Endothelial cell of umbilical vein (primary cell): ENCODE results near the gene DENND2A. TPM values are rescaled to one million over a fixed set of nuclear protein-coding genes. Genes with fewer than 3 reads are reported as not detected.

Source experiments
- BruUV-seq: library from RNA; stranded (reverse); fragments of 400-500 nt; replicated peaks from 2 replicates; lab custom pipeline; 2021; lab: Mats Ljungman, UMichigan
- CTCF ChIA-PET: fragments of 300-600, 350-600 bp; sonication (Branson Sonifier 250); formaldehyde crosslinking; loops from one replicate; lab custom pipeline; 2021; ENCODE audit warnings: antibody characterized with exemption, inconsistent platforms; lab: Charles Lee
- POLR2A ChIA-PET: fragments of 300-600, 350-600 bp; sonication (Branson Sonifier 250); formaldehyde crosslinking; loops from one replicate; lab custom pipeline; 2021; ENCODE audit warnings: antibody characterized with exemption, inconsistent platforms; lab: Charles Lee
- DNase-seq: peaks from one replicate; pipeline ENCODE4 v3.0.0-alpha.2; 2011; ENCODE audit warnings: low read depth, low spot score
- FAIRE-seq: peaks from 2 replicates; lab custom pipeline; 2011; peaks lifted over from hg19 to GRCh38; lab: Jason Lieb, UNC
- H2AFZ ChIP-seq: 2 replicates; pipeline ENCODE4 v1.6.0; 2012; ENCODE audit warnings: low read depth, low read length, control low read depth, inconsistent platforms
- H3K27ac ChIP-seq: 2 replicates; pipeline ENCODE4 v1.5.1; 2011; ENCODE audit warnings: low read depth, mild to moderate bottlenecking, control low read depth, low read length, moderate library complexity; ENCODE audit not compliant: insufficient read depth
- H3K27me3 ChIP-seq, 2 experiments: 2 replicates each; pipeline versions ENCODE4 v1.6.0 to v1.6.1; 2011; ENCODE audit warnings: low read length in 2 of 2, mixed read lengths in 1 of 2; ENCODE audit not compliant: control insufficient read depth in 2 of 2, insufficient read depth in 2 of 2
- H3K36me3 ChIP-seq, 2 experiments: 2 replicates in 1 of 2; 3 replicates in 1 of 2; pipeline ENCODE4 v1.5.1; 2011; ENCODE audit warnings: low read length in 2 of 2, mild to moderate bottlenecking in 1 of 2, moderate library complexity in 1 of 2; ENCODE audit not compliant: control insufficient read depth in 2 of 2, insufficient read depth in 2 of 2; ENCODE audit errors: extremely low read depth in 1 of 2
- H3K4me1 ChIP-seq: 3 replicates; pipeline ENCODE4 v1.5.1; 2011; ENCODE audit warnings: mild to moderate bottlenecking, low read length; ENCODE audit not compliant: control insufficient read depth, insufficient read depth; ENCODE audit errors: extremely low read depth
- H3K4me2 ChIP-seq: 2 replicates; pipeline ENCODE4 v1.6.1; 2011; ENCODE audit warnings: low read length, control low read depth, mixed read lengths; ENCODE audit not compliant: insufficient read depth
- H3K4me3 ChIP-seq, 3 experiments: fragments of 200-600 bp in 1 of 3; sonication (generic), shearing (Covaris generic) in 1 of 3; replicated peaks in 1 of 3; 2 replicates each; pipeline ENCODE4 v1.5.1; 2011 to 2016; ENCODE audit warnings: control low read depth in 3 of 3, low read length in 3 of 3, mild to moderate bottlenecking in 2 of 3, inconsistent platforms in 1 of 3, low read depth in 1 of 3, moderate library complexity in 1 of 3; ENCODE audit not compliant: insufficient read depth in 1 of 3
- H3K79me2 ChIP-seq: 2 replicates; pipeline ENCODE4 v1.6.0; 2012; ENCODE audit warnings: low read length, inconsistent platforms; ENCODE audit not compliant: control insufficient read depth, insufficient read depth
- H3K9ac ChIP-seq: replicated peaks from 2 replicates; pipeline ENCODE3; 2011; ENCODE audit warnings: low read length, control low read depth; ENCODE audit not compliant: insufficient read depth; ENCODE audit errors: extremely low read depth
- H3K9me1 ChIP-seq: replicated peaks from 3 replicates; pipeline ENCODE4 v1.6.0; 2011; ENCODE audit warnings: mild to moderate bottlenecking, low read length; ENCODE audit not compliant: control insufficient read depth, insufficient read depth; ENCODE audit errors: extremely low read depth
- H3K9me3 ChIP-seq: replicated peaks from 2 replicates; pipeline ENCODE4 v1.5.1; 2012; ENCODE audit warnings: low read length, inconsistent platforms; ENCODE audit not compliant: control insufficient read depth, insufficient read depth
- H4K20me1 ChIP-seq: replicated peaks from 2 replicates; pipeline ENCODE3; 2011; ENCODE audit warnings: mild to moderate bottlenecking, low read length; ENCODE audit not compliant: control insufficient read depth, insufficient read depth; ENCODE audit errors: extremely low read depth
- EZH2 ChIP-seq: IDR thresholded peaks from 2 replicates; pipeline ENCODE4 v1.6.1; 2012; ENCODE audit warnings: borderline replicate concordance, low read depth, mild to moderate bottlenecking, moderate library complexity, low read length, inconsistent platforms; ENCODE audit not compliant: severe bottlenecking
- FOS ChIP-seq: IDR thresholded peaks from 2 replicates; pipeline ENCODE4 v1.6.1; 2011; ENCODE audit warnings: mild to moderate bottlenecking, low read length, moderate library complexity, borderline replicate concordance; ENCODE audit not compliant: insufficient read depth
- GATA2 ChIP-seq: IDR thresholded peaks from 2 replicates; pipeline ENCODE4 v1.7.0; 2011; ENCODE audit warnings: low read depth, mild to moderate bottlenecking, moderate library complexity, mixed read lengths, low read length; ENCODE audit not compliant: insufficient read length, insufficient read depth
- JUN ChIP-seq: IDR thresholded peaks from 2 replicates; pipeline ENCODE4 v1.6.1; 2011; ENCODE audit warnings: borderline replicate concordance, low read depth; ENCODE audit not compliant: insufficient read length, insufficient read depth
- MYC ChIP-seq: IDR thresholded peaks from one replicate; pipeline ENCODE4 v1.6.1; 2011; ENCODE audit warnings: mild to moderate bottlenecking, low read depth, low read length
- POLR2A ChIP-seq: IDR thresholded peaks from 2 replicates; pipeline ENCODE4 v1.6.1; 2012; ENCODE audit warnings: low read depth, mild to moderate bottlenecking, control low read depth, low read length
- POLR2AphosphoS5 ChIP-seq: IDR thresholded peaks from 2 replicates; pipeline ENCODE4 v1.6.1; 2012; ENCODE audit warnings: low read depth, mild to moderate bottlenecking, control low read depth, low read length, moderate library complexity; ENCODE audit not compliant: insufficient read depth
- dilution Hi-C: fragments of 300-500 bp; cut with MboI; formaldehyde crosslinking; loops from one replicate; pipeline ENCODE4 v1.15.0; 2019; ENCODE audit warnings: low sequenced_read_pairs; ENCODE audit not compliant: extremely low pct_ligation_motif_present
- intact Hi-C: fragments of 100-400 bp; cut with micrococcal nuclease; formaldehyde crosslinking; loops from one replicate; pipeline ENCODE4 v1.10.0; 2022
- polyA plus RNA-seq, 4 experiments: library from polyadenylated mRNA; depleted of rRNA in 3 of 4; stranded (reverse) in 3 of 4; unstranded in 1 of 4; fragments of >200 nt; gene quantifications; 2 replicates each; pipeline versions ENCODE4 v1.2.1 to v1.2.3, GENCODE V29; 2011 to 2012; ENCODE audit warnings: missing spikeins in 1 of 4
- total RNA-seq: library from RNA; stranded (reverse); gene quantifications from 2 replicates; pipeline ENCODE4 v1.2.3, GENCODE V29; 2021
- TF ChIP-seq, protein P1 (sequence below): IDR thresholded peaks from 2 replicates; pipeline ENCODE4 v1.6.1; 2011; ENCODE audit not compliant: insufficient read depth, insufficient read length
- TF ChIP-seq, protein P2 (sequence below), 2 donors: IDR thresholded peaks; 1 replicate in 1 of 2; 2 replicates in 1 of 2; pipeline ENCODE4 v1.5.1; 2011; ENCODE audit warnings: low read length in 2 of 2, mild to moderate bottlenecking in 2 of 2, moderate library complexity in 2 of 2, control low read depth in 1 of 2, inconsistent platforms in 1 of 2, low read depth in 1 of 2; ENCODE audit not compliant: insufficient read depth in 1 of 2; ENCODE audit errors: extremely low read depth in 1 of 2

DENND2A gene
- total and polyA plus RNA-seq, 2 donors (not counting 3 experiments of a cell fraction or from before 2014, with no cell fraction given): 0.33 TPM; not detected in 1

DNA sequence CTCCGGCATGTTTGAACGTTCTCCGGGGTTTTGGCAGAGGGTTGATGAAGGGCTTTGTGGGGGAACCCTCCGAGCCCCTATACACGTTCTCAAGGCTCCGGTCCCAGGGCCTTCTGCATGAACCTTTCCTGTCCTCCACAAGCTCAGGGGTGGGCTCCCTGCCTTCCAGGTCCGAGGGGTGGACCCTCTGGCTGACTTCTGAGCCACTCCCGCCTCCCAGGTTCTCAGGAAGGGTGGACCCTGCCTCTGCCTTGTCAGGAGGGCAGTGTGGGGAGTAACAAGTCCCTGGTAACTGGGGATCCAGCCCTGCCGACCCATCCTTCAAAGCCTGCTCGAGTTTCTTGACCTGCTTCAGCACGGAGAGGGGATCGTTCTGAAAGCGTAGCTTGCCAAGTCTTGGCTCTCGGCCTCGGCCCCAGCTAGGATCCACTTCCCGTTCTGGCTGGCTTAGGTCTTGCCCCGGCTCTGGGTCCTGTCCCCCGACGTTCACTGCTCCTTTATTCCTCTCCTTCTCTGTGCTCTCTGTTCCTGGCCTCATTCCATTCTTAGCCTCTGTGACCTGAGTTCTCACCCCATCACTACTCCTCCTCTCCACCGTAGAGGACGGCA is 38.9 kb downstream of the DENND2A start:
- FAIRE-seq (no peak), DNase-seq (no peak)
- H4K20me1 ChIP-seq: no peaks in the 10 kb centered on the region
- H3K79me2 ChIP-seq: no peaks in the 10 kb centered on the region
- no peak overlapping the region for H3K4me2 ChIP-seq
- H3K4me1 ChIP-seq: no peaks in the 10 kb centered on the region
- ChIA-PET POLR2A (no interaction called here), CTCF (interaction anchor here (0.6 kb wide), 1 partner anchor 40 kb away, joined by 3 read pairs; no protein-coding TSS in a partner anchor)
- no peak overlapping the region for H2AFZ ChIP-seq
- H3K4me3 ChIP-seq: no peak overlapping the region
- no peak overlapping the region for H3K9ac ChIP-seq
- peaks cover 0 to 5% of the 10 kb centered on the region in 2 experiments for H3K27me3 ChIP-seq
- intact Hi-C loops (no loop called here), dilution Hi-C loops (no loop called here)
- BruUV-seq: no TSS peak
- no peaks in the 10 kb centered on the region for H3K9me3 ChIP-seq
- no peaks in the 10 kb centered on the region for H3K9me1 ChIP-seq
- no peak overlapping the region for H3K27ac ChIP-seq
- no peaks in the 10 kb centered on the region for H3K36me3 ChIP-seq
- TF ChIP-seq MYC (no peak), JUN (no peak), POLR2AphosphoS5 (no peak), POLR2A (no peak), FOS (no peak), GATA2 (no peak), EZH2 (no peak)
- TF ChIP-seq, protein P1, sequence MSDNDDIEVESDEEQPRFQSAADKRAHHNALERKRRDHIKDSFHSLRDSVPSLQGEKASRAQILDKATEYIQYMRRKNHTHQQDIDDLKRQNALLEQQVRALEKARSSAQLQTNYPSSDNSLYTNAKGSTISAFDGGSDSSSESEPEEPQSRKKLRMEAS: no peak
- TF ChIP-seq, protein P2, sequence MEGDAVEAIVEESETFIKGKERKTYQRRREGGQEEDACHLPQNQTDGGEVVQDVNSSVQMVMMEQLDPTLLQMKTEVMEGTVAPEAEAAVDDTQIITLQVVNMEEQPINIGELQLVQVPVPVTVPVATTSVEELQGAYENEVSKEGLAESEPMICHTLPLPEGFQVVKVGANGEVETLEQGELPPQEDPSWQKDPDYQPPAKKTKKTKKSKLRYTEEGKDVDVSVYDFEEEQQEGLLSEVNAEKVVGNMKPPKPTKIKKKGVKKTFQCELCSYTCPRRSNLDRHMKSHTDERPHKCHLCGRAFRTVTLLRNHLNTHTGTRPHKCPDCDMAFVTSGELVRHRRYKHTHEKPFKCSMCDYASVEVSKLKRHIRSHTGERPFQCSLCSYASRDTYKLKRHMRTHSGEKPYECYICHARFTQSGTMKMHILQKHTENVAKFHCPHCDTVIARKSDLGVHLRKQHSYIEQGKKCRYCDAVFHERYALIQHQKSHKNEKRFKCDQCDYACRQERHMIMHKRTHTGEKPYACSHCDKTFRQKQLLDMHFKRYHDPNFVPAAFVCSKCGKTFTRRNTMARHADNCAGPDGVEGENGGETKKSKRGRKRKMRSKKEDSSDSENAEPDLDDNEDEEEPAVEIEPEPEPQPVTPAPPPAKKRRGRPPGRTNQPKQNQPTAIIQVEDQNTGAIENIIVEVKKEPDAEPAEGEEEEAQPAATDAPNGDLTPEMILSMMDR (IDR thresholded peaks at IDR 0.05; ENCODE audit: extremely low read depth in 1 of 2, insufficient read depth in 1 of 2, low read depth in 1 of 2, low read length in 2 of 2): no peak
